Measurements from ENCODE around the gene CRLF3. TPM values are rescaled to one million over a fixed set of nuclear protein-coding genes. Genes with fewer than 3 reads are reported as not detected.
"Not testable (repeated sequence)": the region's sequence is repeated elsewhere in the genome, so short reads cannot be mapped to it uniquely, and the experiment has no call there.

The CRLF3 gene
- total and polyA plus RNA-seq, 9 donors = 7.4 to 14.7 (median 10.9) TPM

DNA sequence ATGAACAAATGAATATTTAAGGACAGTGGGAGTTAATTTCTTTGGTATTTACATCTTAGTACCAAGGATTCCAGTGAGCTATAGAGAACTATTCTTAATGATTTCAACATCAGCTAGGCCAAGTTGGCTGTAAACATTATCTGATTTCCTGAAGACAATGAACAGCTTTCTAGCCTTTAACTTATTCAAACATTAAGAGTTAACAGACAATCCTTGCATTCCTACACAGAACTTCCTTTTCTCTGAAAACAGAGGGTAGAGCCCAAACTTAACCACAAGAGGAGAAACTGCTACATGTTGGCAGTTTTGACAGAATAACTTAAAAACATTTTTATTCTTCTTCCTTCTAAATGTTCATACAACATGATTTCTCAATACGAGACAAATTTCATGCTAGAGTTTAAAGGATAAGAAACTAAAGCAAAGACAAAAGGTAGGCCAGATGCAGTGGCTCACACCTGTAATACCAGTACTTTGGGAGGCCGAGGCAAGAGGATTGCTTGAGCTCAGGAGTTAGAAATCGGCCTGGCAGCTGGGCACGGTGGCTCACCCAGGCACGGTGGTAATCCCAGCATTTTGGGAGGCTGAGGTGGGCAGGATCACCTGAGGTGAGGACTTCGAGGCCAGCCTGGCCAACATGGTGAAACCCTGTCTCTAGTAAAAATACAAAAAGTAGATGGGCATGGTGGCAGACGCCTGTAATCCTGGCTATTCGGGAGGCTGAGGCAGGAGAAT lies 4.4 kb downstream of the CRLF3 start:
- H3K4me3 ChIP-seq (ENCODE audit: low read length) = no peak overlapping the region

GRCh38 chr17:30816165-30816564 lies 8.3 kb downstream of the CRLF3 start:
- H3K27ac ChIP-seq (ENCODE audit: low read length) = no peak overlapping the region
- H3K9me3 ChIP-seq (replicated peaks; ENCODE audit: control insufficient read depth, low read depth, low read length) = no peaks in the 10 kb centered on the region
- no peaks in the 10 kb centered on the region for H3K27me3 ChIP-seq (ENCODE audit: control insufficient read depth, insufficient read depth, low read length)
- no peaks in the 10 kb centered on the region for H3K4me1 ChIP-seq (ENCODE audit: control insufficient read depth, insufficient read depth, low read length)
- WGBS (ENCODE audit: insufficient coverage) = 100% methylated on average over 1 of the region's 7 CpGs
- H3K36me3 ChIP-seq (ENCODE audit: control insufficient read depth, insufficient read depth, low read length) = no peaks in the 10 kb centered on the region
- H3K4me3 ChIP-seq (ENCODE audit: low read length) = no peak overlapping the region
- no peak for DNase-seq

More for the DNA sequence above, 4.4 kb downstream of the CRLF3 start:
- WGBS (ENCODE audit: insufficient coverage) = 92% methylated on average over 7 of the region's 8 CpGs
- peaks cover 4% of the 10 kb centered on the region for H3K4me1 ChIP-seq (ENCODE audit: control insufficient read depth, insufficient read depth, low read length)
- no peaks in the 10 kb centered on the region for H3K36me3 ChIP-seq (ENCODE audit: control insufficient read depth, insufficient read depth, low read length)
- H3K27ac ChIP-seq (ENCODE audit: low read length) = peak overlapping the region; percentile 13
- H3K9me3 ChIP-seq (replicated peaks; ENCODE audit: control insufficient read depth, low read depth, low read length) = no peaks in the 10 kb centered on the region
- DNase-seq = peak; percentile 15
- no peaks in the 10 kb centered on the region for H3K27me3 ChIP-seq (ENCODE audit: control insufficient read depth, insufficient read depth, low read length)

DNA sequence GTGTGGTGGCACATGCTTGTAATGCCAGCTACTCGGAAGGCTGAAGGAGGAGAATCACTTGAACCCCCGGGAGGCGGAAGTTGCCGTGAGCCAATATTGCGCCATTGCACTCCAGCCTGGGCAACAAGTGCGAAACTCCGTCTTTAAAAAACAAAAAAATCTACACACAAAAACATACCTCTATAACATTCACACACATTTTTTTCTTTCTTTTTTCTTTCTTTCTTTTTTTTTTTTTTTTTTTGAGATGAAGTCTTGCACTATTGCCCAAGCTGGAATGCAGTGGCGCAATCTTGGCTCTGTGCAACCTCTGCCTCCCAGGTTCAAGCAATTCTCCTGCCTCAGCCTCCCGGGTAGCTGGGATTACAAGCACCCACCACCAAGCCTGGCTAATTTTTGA lies 9.6 kb downstream of the CRLF3 start:
- not testable (repeated sequence) for DNase-seq; H3K9me3 ChIP-seq (replicated peaks; ENCODE audit: control insufficient read depth, low read depth, low read length); H3K4me3 ChIP-seq (ENCODE audit: low read length); H3K27me3 ChIP-seq (ENCODE audit: control insufficient read depth, insufficient read depth, low read length); H3K4me1 ChIP-seq (ENCODE audit: control insufficient read depth, insufficient read depth, low read length); H3K36me3 ChIP-seq (ENCODE audit: control insufficient read depth, insufficient read depth, low read length); H3K27ac ChIP-seq (ENCODE audit: low read length)
- WGBS (ENCODE audit: insufficient coverage) = 67% methylated on average over 2 of the region's 9 CpGs

- not testable (repeated sequence) for H3K27me3 ChIP-seq (ENCODE audit: control insufficient read depth, insufficient read depth, low read length); DNase-seq; H3K4me1 ChIP-seq (ENCODE audit: control insufficient read depth, insufficient read depth, low read length); H3K27ac ChIP-seq (ENCODE audit: low read length); H3K4me3 ChIP-seq (ENCODE audit: low read length); H3K36me3 ChIP-seq (ENCODE audit: control insufficient read depth, insufficient read depth, low read length); H3K9me3 ChIP-seq (replicated peaks; ENCODE audit: control insufficient read depth, low read depth, low read length)
- WGBS (ENCODE audit: insufficient coverage) = 100% methylated on average over 1 of the region's 12 CpGs
These were observed 10.3 kb downstream of the CRLF3 start for GRCh38 chr17:30814236-30814635.

GRCh38 chr17:30812218-30813177 lies 12.0 kb downstream of the CRLF3 start:
- H3K9me3 ChIP-seq (replicated peaks; ENCODE audit: control insufficient read depth, low read depth, low read length) = no peaks in the 10 kb centered on the region
- H3K36me3 ChIP-seq (ENCODE audit: control insufficient read depth, insufficient read depth, low read length) = no peaks in the 10 kb centered on the region
- no peaks in the 10 kb centered on the region for H3K27me3 ChIP-seq (ENCODE audit: control insufficient read depth, insufficient read depth, low read length)
- WGBS (ENCODE audit: insufficient coverage) = 33% methylated on average over 1 of the region's 5 CpGs
- no peak for DNase-seq
- H3K27ac ChIP-seq (ENCODE audit: low read length) = no peak overlapping the region
- no peak overlapping the region for H3K4me3 ChIP-seq (ENCODE audit: low read length)
- peaks cover 2% of the 10 kb centered on the region for H3K4me1 ChIP-seq (ENCODE audit: control insufficient read depth, insufficient read depth, low read length)

GRCh38 chr17:30809867-30810266 lies 14.6 kb downstream of the CRLF3 start:
- Histone ChIP-seq H3K27ac (ENCODE audit: low read length) (peak overlapping the region; percentile 36), H3K36me3 (ENCODE audit: control insufficient read depth, insufficient read depth, low read length) (no peaks in the 10 kb centered on the region), H3K4me1 (ENCODE audit: control insufficient read depth, insufficient read depth, low read length) (peaks cover 2% of the 10 kb centered on the region), H3K9me3 (replicated peaks; ENCODE audit: control insufficient read depth, low read depth, low read length) (no peaks in the 10 kb centered on the region), H3K27me3 (ENCODE audit: control insufficient read depth, insufficient read depth, low read length) (no peaks in the 10 kb centered on the region), H3K4me3 (ENCODE audit: low read length) (no peak overlapping the region)
- WGBS (ENCODE audit: insufficient coverage) = 95% methylated on average over 2 of the region's 6 CpGs
- DNase-seq = no peak

GRCh38 chr17:30808785-30809286 lies 15.7 kb downstream of the CRLF3 start:
- Histone ChIP-seq H3K27me3 (ENCODE audit: control insufficient read depth, insufficient read depth, low read length) (no peaks in the 10 kb centered on the region), H3K4me3 (ENCODE audit: low read length) (no peak overlapping the region), H3K27ac (ENCODE audit: low read length) (peak overlapping the region; percentile 36), H3K4me1 (ENCODE audit: control insufficient read depth, insufficient read depth, low read length) (peaks cover 2% of the 10 kb centered on the region), H3K36me3 (ENCODE audit: control insufficient read depth, insufficient read depth, low read length) (peaks cover under 1% of the 10 kb centered on the region), H3K9me3 (replicated peaks; ENCODE audit: control insufficient read depth, low read depth, low read length) (no peaks in the 10 kb centered on the region)
- 80% methylated on average over 2 of the region's 9 CpGs for WGBS (ENCODE audit: insufficient coverage)
- peak; percentile 60 for DNase-seq

DNA sequence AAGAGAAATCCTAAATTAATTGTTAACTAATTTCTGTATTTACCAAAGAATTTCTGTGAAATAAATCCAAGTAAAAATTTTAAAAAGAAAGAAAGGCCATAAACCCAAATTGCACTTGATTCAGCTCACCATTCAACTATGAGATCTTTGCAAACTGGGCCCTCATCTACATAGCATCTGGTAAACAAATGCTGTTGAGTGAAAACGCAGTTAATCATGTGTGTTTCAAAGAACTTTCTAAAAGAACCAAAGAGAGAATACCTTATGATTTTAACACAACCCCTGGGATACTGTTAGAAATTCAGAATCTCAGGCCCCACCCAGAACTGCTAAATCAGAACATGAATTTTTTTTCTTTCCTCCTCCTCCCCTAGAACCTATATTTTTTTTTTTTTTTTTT lies 16.6 kb downstream of the CRLF3 start:
- WGBS (ENCODE audit: insufficient coverage) = no CpG with 5 or more reads among the region's 1 CpG
- no peak overlapping the region for H3K4me3 ChIP-seq (ENCODE audit: low read length)
- peaks cover 2% of the 10 kb centered on the region for H3K4me1 ChIP-seq (ENCODE audit: control insufficient read depth, insufficient read depth, low read length)
- H3K36me3 ChIP-seq (ENCODE audit: control insufficient read depth, insufficient read depth, low read length) = peaks cover 8% of the 10 kb centered on the region
- no peaks in the 10 kb centered on the region for H3K9me3 ChIP-seq (replicated peaks; ENCODE audit: control insufficient read depth, low read depth, low read length)
- H3K27me3 ChIP-seq (ENCODE audit: control insufficient read depth, insufficient read depth, low read length) = no peaks in the 10 kb centered on the region
- H3K27ac ChIP-seq (ENCODE audit: low read length) = no peak overlapping the region
- DNase-seq = no peak

GRCh38 chr17:30805944-30806456 lies 18.5 kb downstream of the CRLF3 start:
- Histone ChIP-seq H3K36me3 (ENCODE audit: control insufficient read depth, insufficient read depth, low read length) (peaks cover 18% of the 10 kb centered on the region), H3K27ac (ENCODE audit: low read length) (no peak overlapping the region)
- WGBS (ENCODE audit: insufficient coverage) = 83% methylated on average over 1 of the region's 2 CpGs

DNA sequence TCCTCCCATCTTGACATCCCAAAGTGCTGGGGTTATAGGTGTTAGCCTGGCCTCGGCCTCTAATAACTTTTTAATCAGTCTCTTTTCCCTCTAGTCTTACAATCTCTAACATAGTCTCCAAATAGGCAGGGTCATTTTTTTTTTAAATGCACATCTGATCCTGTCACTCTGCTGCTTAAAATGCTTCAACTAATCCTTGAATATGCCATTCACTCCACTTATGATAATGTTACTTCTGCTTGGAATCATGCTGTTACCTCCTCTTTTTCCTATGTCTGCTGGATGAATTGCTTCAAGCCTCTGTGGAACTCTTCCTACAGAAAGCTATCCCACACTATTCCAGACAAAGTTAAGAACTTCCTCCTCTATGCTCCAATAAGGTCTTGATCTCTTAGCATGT lies 22.8 kb downstream of the CRLF3 start:
- Histone ChIP-seq H3K27me3 (ENCODE audit: control insufficient read depth, insufficient read depth, low read length) (no peaks in the 10 kb centered on the region), H3K27ac (ENCODE audit: low read length) (no peak overlapping the region), H3K4me3 (ENCODE audit: low read length) (no peak overlapping the region), H3K9me3 (replicated peaks; ENCODE audit: control insufficient read depth, low read depth, low read length) (no peaks in the 10 kb centered on the region), H3K36me3 (ENCODE audit: control insufficient read depth, insufficient read depth, low read length) (peaks cover 37% of the 10 kb centered on the region), H3K4me1 (ENCODE audit: control insufficient read depth, insufficient read depth, low read length) (no peaks in the 10 kb centered on the region)
- 100% methylated on average over 1 of the region's 1 CpG for WGBS (ENCODE audit: insufficient coverage)
- no peak for DNase-seq

More at GRCh38 chr17:30805944-30806456, 18.5 kb downstream of the CRLF3 start:
- DNase-seq = no peak
- peaks cover 2% of the 10 kb centered on the region for H3K4me1 ChIP-seq (ENCODE audit: control insufficient read depth, insufficient read depth, low read length)
- no peak overlapping the region for H3K4me3 ChIP-seq (ENCODE audit: low read length)
- H3K27me3 ChIP-seq (ENCODE audit: control insufficient read depth, insufficient read depth, low read length) = no peaks in the 10 kb centered on the region
- no peaks in the 10 kb centered on the region for H3K9me3 ChIP-seq (replicated peaks; ENCODE audit: control insufficient read depth, low read depth, low read length)
